ENCODE results near the gene GABBR2. TPM values are rescaled to one million over a fixed set of nuclear protein-coding genes. Genes with fewer than 3 reads are reported as not detected.

The GABBR2 gene
- total and polyA plus RNA-seq, 2 donors = 0.14 TPM

- 70% methylated on average over 12 of the region's 12 CpGs for WGBS
- Histone ChIP-seq H3K36me3 (ENCODE audit: control insufficient read depth in 2 of 2, insufficient read depth in 2 of 2, low read length in 1 of 2) (no peaks in the 10 kb centered on the region), H3K4me3 (ENCODE audit: low read length in 2 of 2) (no peak overlapping the region), H3K27me3 (ENCODE audit: control insufficient read depth in 2 of 2, insufficient read depth in 1 of 2, low read length in 1 of 2) (no peaks in the 10 kb centered on the region), H3K27ac (ENCODE audit: low read depth in 1 of 2, low read length in 1 of 2) (no peak overlapping the region), H3K4me1 (ENCODE audit: control insufficient read depth in 2 of 2, insufficient read depth in 2 of 2, low read length in 2 of 2) (no peaks in the 10 kb centered on the region), H3K9me3 (ENCODE audit: control insufficient read depth in 2 of 2, insufficient read depth in 1 of 2, low read length in 1 of 2) (no peaks in the 10 kb centered on the region)
- peak in 1 of 9 donors; percentile 7 for DNase-seq (ENCODE audit: low read depth in 6 of 9, low spot score in 9 of 9)
Measured at GRCh38 chr9:98536542-98537173, 172.1 kb downstream of the GABBR2 start.

DNA sequence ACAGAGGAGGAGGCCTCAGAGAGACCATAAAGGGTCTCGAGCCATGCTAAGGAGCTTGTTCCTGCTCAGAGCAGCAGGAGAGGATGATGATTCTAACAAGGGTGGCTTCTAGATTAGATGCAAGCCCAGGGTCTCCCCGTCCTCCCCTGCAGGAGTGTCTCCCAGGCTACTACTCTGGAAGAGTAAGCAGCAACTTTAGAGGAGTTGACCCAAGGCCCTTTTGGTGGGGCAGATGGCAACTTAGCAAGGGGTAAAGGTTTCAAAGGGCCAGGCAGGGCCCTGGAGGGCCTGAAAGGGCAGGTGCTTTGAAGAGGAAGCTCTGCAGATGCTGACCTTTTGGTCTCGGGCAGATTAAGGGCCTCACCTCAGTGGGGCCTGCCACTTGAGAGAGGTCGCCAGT, 174.9 kb downstream of the GABBR2 start:
- no peaks in the 10 kb centered on the region for H3K9me3 ChIP-seq (ENCODE audit: control insufficient read depth in 2 of 2, insufficient read depth in 1 of 2, low read length in 1 of 2)
- H3K4me1 ChIP-seq (ENCODE audit: control insufficient read depth in 2 of 2, insufficient read depth in 2 of 2, low read length in 2 of 2) = no peaks in the 10 kb centered on the region
- WGBS = 92% methylated on average over 4 of the region's 4 CpGs
- no peaks in the 10 kb centered on the region for H3K27me3 ChIP-seq (ENCODE audit: control insufficient read depth in 2 of 2, insufficient read depth in 1 of 2, low read length in 1 of 2)
- H3K4me3 ChIP-seq (ENCODE audit: low read length in 2 of 2) = no peak overlapping the region
- no peak overlapping the region for H3K27ac ChIP-seq (ENCODE audit: low read depth in 1 of 2, low read length in 1 of 2)
- no peak for DNase-seq (ENCODE audit: low read depth in 6 of 9, low spot score in 9 of 9)
- H3K36me3 ChIP-seq (ENCODE audit: control insufficient read depth in 2 of 2, insufficient read depth in 2 of 2, low read length in 1 of 2) = no peaks in the 10 kb centered on the region

DNA sequence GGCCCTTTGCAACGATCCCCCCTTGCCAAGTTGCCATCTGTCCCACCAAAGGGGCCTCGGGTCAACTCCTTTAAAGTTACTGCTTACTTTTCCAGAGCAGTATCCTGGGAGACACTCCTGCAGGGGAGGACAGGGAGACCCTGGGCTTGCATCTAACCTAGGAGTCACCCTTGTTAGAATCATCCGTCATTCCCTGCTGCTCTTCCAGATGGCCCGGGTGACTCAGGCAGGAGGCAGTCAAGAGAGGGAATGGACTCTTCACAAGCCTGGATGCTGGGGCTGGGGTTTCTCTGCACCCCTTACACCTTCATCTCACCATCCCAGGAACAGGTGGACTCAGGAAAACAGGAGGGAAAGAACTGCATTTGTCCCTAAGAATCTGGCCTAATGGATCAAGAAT, 175.6 kb downstream of the GABBR2 start:
- H3K4me3 ChIP-seq (ENCODE audit: low read length in 2 of 2) = no peak overlapping the region
- no peaks in the 10 kb centered on the region for H3K4me1 ChIP-seq (ENCODE audit: control insufficient read depth in 2 of 2, insufficient read depth in 2 of 2, low read length in 2 of 2)
- H3K36me3 ChIP-seq (ENCODE audit: control insufficient read depth in 2 of 2, insufficient read depth in 2 of 2, low read length in 1 of 2) = no peaks in the 10 kb centered on the region
- H3K27ac ChIP-seq (ENCODE audit: low read depth in 1 of 2, low read length in 1 of 2) = no peak overlapping the region
- H3K9me3 ChIP-seq (ENCODE audit: control insufficient read depth in 2 of 2, insufficient read depth in 1 of 2, low read length in 1 of 2) = no peaks in the 10 kb centered on the region
- no peak for DNase-seq (ENCODE audit: low read depth in 6 of 9, low spot score in 9 of 9)
- WGBS = 76% methylated on average over 4 of the region's 4 CpGs
- H3K27me3 ChIP-seq (ENCODE audit: control insufficient read depth in 2 of 2, insufficient read depth in 1 of 2, low read length in 1 of 2) = no peaks in the 10 kb centered on the region

GRCh38 chr9:98532574-98532973, 176.2 kb downstream of the GABBR2 start:
- DNase-seq (ENCODE audit: low read depth in 6 of 9, low spot score in 9 of 9) = no peak
- no peak overlapping the region for H3K27ac ChIP-seq (ENCODE audit: low read depth in 1 of 2, low read length in 1 of 2)
- H3K4me1 ChIP-seq (ENCODE audit: control insufficient read depth in 2 of 2, insufficient read depth in 2 of 2, low read length in 2 of 2) = no peaks in the 10 kb centered on the region
- no peaks in the 10 kb centered on the region for H3K27me3 ChIP-seq (ENCODE audit: control insufficient read depth in 2 of 2, insufficient read depth in 1 of 2, low read length in 1 of 2)
- no peaks in the 10 kb centered on the region for H3K36me3 ChIP-seq (ENCODE audit: control insufficient read depth in 2 of 2, insufficient read depth in 2 of 2, low read length in 1 of 2)
- H3K9me3 ChIP-seq (ENCODE audit: control insufficient read depth in 2 of 2, insufficient read depth in 1 of 2, low read length in 1 of 2) = no peaks in the 10 kb centered on the region
- H3K4me3 ChIP-seq (ENCODE audit: low read length in 2 of 2) = no peak overlapping the region
- WGBS = 96% methylated on average over 3 of the region's 3 CpGs

DNA sequence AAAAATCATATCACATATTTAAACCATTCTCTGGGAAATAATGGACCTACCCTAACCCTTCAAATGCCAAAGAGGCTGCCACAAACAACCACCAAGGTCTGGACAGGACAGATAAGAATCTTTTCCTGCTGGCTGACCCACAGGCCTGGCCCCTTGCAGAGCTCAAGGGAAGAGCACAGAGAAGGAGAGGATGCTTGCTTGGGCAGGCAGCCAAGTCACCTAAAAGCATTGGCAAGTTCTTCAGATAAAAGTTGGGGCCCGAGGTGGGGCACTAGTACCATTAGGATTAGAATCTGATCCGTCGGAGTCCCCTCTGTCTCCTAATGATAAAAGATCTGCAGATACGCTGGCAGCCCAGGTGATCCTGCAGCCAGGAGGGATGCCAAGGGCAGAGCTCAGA, 176.6 kb downstream of the GABBR2 start:
- no peak overlapping the region for H3K4me3 ChIP-seq (ENCODE audit: low read length in 2 of 2)
- no peaks in the 10 kb centered on the region for H3K4me1 ChIP-seq (ENCODE audit: control insufficient read depth in 2 of 2, insufficient read depth in 2 of 2, low read length in 2 of 2)
- H3K9me3 ChIP-seq (ENCODE audit: control insufficient read depth in 2 of 2, insufficient read depth in 1 of 2, low read length in 1 of 2) = no peaks in the 10 kb centered on the region
- H3K36me3 ChIP-seq (ENCODE audit: control insufficient read depth in 2 of 2, insufficient read depth in 2 of 2, low read length in 1 of 2) = no peaks in the 10 kb centered on the region
- DNase-seq (ENCODE audit: low read depth in 6 of 9, low spot score in 9 of 9) = no peak
- no peaks in the 10 kb centered on the region for H3K27me3 ChIP-seq (ENCODE audit: control insufficient read depth in 2 of 2, insufficient read depth in 1 of 2, low read length in 1 of 2)
- no peak overlapping the region for H3K27ac ChIP-seq (ENCODE audit: low read depth in 1 of 2, low read length in 1 of 2)
- 75% methylated on average over 4 of the region's 4 CpGs for WGBS

DNA sequence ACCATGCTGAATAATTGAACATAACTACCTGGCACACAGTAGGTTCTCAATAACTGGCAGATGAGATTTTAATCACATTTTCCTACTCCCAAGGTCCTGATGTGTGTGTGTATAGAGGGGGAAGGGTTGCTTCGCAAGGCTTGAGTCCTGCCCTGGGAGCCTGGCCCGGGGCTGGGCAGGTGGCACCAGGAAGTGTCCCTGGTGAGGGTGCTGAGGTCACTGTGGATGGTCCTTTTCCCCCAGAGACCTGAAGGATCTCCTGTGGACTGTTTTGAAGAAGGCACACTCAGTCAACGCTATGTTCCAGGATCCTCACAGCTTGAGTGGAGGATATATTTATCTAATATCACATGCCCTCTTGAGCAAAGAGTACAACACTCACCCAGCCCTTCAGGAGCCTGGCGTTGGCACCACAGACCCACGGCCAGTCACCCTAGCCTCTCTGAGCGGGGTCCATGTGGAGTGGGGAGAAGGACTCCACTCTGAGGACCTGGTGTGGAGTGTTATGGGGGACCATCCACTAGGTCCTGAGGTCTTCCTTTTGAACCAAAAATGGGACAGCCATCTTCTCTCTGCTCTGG, 177.8 kb downstream of the GABBR2 start:
- Histone ChIP-seq H3K4me1 (ENCODE audit: control insufficient read depth in 2 of 2, insufficient read depth in 2 of 2, low read length in 2 of 2) (no peaks in the 10 kb centered on the region), H3K36me3 (ENCODE audit: control insufficient read depth in 2 of 2, insufficient read depth in 2 of 2, low read length in 1 of 2) (no peaks in the 10 kb centered on the region), H3K27ac (ENCODE audit: low read depth in 1 of 2, low read length in 1 of 2) (no peak overlapping the region), H3K9me3 (ENCODE audit: control insufficient read depth in 2 of 2, insufficient read depth in 1 of 2, low read length in 1 of 2) (no peaks in the 10 kb centered on the region), H3K27me3 (ENCODE audit: control insufficient read depth in 2 of 2, insufficient read depth in 1 of 2, low read length in 1 of 2) (no peaks in the 10 kb centered on the region), H3K4me3 (ENCODE audit: low read length in 2 of 2) (no peak overlapping the region)
- 94% methylated on average over 6 of the region's 6 CpGs for WGBS
- DNase-seq (ENCODE audit: low read depth in 6 of 9, low spot score in 9 of 9) = no peak

DNA sequence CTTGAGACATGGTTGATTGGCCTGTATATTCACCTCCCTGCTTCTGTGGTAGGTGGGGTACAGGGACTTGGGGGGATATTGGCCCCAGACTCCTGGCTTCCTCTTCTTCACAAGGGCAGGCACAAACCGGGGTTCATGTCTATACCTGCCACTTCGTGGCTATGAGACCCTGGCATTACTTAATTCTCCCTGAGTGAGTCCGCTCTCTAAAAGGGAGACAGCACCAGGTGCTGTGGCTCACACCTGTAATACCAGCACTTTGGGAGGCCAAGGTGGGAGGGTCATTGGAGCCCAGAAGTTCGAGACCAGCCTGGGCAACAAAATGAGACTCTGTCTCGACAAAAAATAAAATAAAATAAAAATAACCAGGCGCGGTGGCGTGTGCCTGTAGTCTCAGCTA, 178.5 kb downstream of the GABBR2 start:
- Histone ChIP-seq H3K36me3 (ENCODE audit: control insufficient read depth in 2 of 2, insufficient read depth in 2 of 2, low read length in 1 of 2) (no peaks in the 10 kb centered on the region), H3K27ac (ENCODE audit: low read depth in 1 of 2, low read length in 1 of 2) (no peak overlapping the region), H3K27me3 (ENCODE audit: control insufficient read depth in 2 of 2, insufficient read depth in 1 of 2, low read length in 1 of 2) (no peaks in the 10 kb centered on the region), H3K4me1 (ENCODE audit: control insufficient read depth in 2 of 2, insufficient read depth in 2 of 2, low read length in 2 of 2) (no peaks in the 10 kb centered on the region), H3K4me3 (ENCODE audit: low read length in 2 of 2) (no peak overlapping the region), H3K9me3 (ENCODE audit: control insufficient read depth in 2 of 2, insufficient read depth in 1 of 2, low read length in 1 of 2) (no peaks in the 10 kb centered on the region)
- WGBS = 77% methylated on average over 8 of the region's 8 CpGs
- DNase-seq (ENCODE audit: low read depth in 6 of 9, low spot score in 9 of 9) = no peak

DNA sequence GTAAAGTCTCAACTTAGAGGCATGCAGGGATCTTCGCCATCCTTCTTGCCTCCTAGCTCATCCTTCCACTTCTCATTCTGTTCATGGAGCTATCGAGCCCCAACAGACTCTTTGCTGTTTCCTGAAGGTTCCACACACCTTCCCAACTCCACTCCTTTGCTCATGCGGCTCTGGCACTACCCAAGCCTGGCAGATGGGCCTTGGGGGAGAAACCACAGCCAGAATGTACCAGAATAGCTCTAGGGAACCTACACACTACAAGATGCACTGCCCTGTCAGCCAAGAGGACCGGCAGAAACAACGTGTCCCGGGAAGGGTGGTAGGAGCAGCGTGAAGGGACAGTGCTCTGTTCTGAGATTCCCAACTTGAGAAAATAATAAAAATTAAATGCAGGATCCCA, 178.9 kb downstream of the GABBR2 start:
- Histone ChIP-seq H3K4me3 (ENCODE audit: low read length in 2 of 2) (no peak overlapping the region), H3K27me3 (ENCODE audit: control insufficient read depth in 2 of 2, insufficient read depth in 1 of 2, low read length in 1 of 2) (no peaks in the 10 kb centered on the region), H3K36me3 (ENCODE audit: control insufficient read depth in 2 of 2, insufficient read depth in 2 of 2, low read length in 1 of 2) (no peaks in the 10 kb centered on the region), H3K27ac (ENCODE audit: low read depth in 1 of 2, low read length in 1 of 2) (no peak overlapping the region), H3K9me3 (ENCODE audit: control insufficient read depth in 2 of 2, insufficient read depth in 1 of 2, low read length in 1 of 2) (no peaks in the 10 kb centered on the region), H3K4me1 (ENCODE audit: control insufficient read depth in 2 of 2, insufficient read depth in 2 of 2, low read length in 2 of 2) (no peaks in the 10 kb centered on the region)
- DNase-seq (ENCODE audit: low read depth in 6 of 9, low spot score in 9 of 9) = no peak
- 94% methylated on average over 7 of the region's 7 CpGs for whole genome bisulfite sequencing

- Histone ChIP-seq H3K4me3 (ENCODE audit: low read length in 2 of 2) (no peak overlapping the region), H3K4me1 (ENCODE audit: control insufficient read depth in 2 of 2, insufficient read depth in 2 of 2, low read length in 2 of 2) (no peaks in the 10 kb centered on the region), H3K36me3 (ENCODE audit: control insufficient read depth in 2 of 2, insufficient read depth in 2 of 2, low read length in 1 of 2) (no peaks in the 10 kb centered on the region), H3K27me3 (ENCODE audit: control insufficient read depth in 2 of 2, insufficient read depth in 1 of 2, low read length in 1 of 2) (peaks cover 0 to 4% of the 10 kb centered on the region in 2 donors), H3K9me3 (ENCODE audit: control insufficient read depth in 2 of 2, insufficient read depth in 1 of 2, low read length in 1 of 2) (no peaks in the 10 kb centered on the region), H3K27ac (ENCODE audit: low read depth in 1 of 2, low read length in 1 of 2) (no peak overlapping the region)
- WGBS = 69% methylated on average over 5 of the region's 5 CpGs
- DNase-seq (ENCODE audit: low read depth in 6 of 9, low spot score in 9 of 9) = no peak
Measured at GRCh38 chr9:98523231-98523901, 185.4 kb downstream of the GABBR2 start.
